NCI-H345 treated with DMSO at 0.1 percent for 48 hours (cell line): ENCODE data around the gene OOSP3.
"Not testable (repeated sequence)": the region's sequence is repeated elsewhere in the genome, so short reads cannot be mapped to it uniquely, and the experiment has no call there.

Experiments used
- DNase-seq: peaks from one replicate; lab custom pipeline; 2025; ENCODE audit not compliant: unreplicated experiment; lab: John Stamatoyannopoulos, UW

The OOSP3 gene

GRCh38 chr11:59875856-59876519 is 2.6 kb upstream of the OOSP3 start:
- no peak for DNase-seq

GRCh38 chr11:59877325-59877724 is 1.3 kb upstream of the OOSP3 start:
- no peak for DNase-seq

- DNase-seq, result no peak
Observed at GRCh38 chr11:59877784-59878183, 798 bp upstream of the OOSP3 start.

GRCh38 chr11:59879567-59879966 is 985 bp downstream of the OOSP3 start:
- DNase-seq, result no peak

GRCh38 chr11:59883597-59883996 is 5.0 kb downstream of the OOSP3 start:
- DNase-seq, result no peak

- DNase-seq, result not testable (repeated sequence)
Observed at GRCh38 chr11:59887156-59887555, 8.6 kb downstream of the OOSP3 start.

- DNase-seq, result no peak
Observed at GRCh38 chr11:59891781-59892181, 13.2 kb downstream of the OOSP3 start.

- no peak for DNase-seq
Observed at GRCh38 chr11:59894616-59895015, 16.0 kb downstream of the OOSP3 start.

- DNase-seq, result no peak
Observed at GRCh38 chr11:59898046-59898445, 19.5 kb downstream of the OOSP3 start.

GRCh38 chr11:59898650-59899049 is 20.1 kb downstream of the OOSP3 start:
- DNase-seq, result no peak

- no peak for DNase-seq
Observed at GRCh38 chr11:59899532-59899931, 20.9 kb downstream of the OOSP3 start.

GRCh38 chr11:59900366-59901126 is 22.0 kb downstream of the OOSP3 start:
- DNase-seq, result no peak

- DNase-seq, result no peak
Observed at GRCh38 chr11:59901306-59901705, 22.7 kb downstream of the OOSP3 start.

GRCh38 chr11:59903569-59903968 is 25.0 kb downstream of the OOSP3 start:
- DNase-seq, result not testable (repeated sequence)

GRCh38 chr11:59918480-59918879 is 39.9 kb downstream of the OOSP3 start:
- DNase-seq, result no peak

GRCh38 chr11:59918987-59919589 is 40.5 kb downstream of the OOSP3 start:
- peak; percentile 2 for DNase-seq

GRCh38 chr11:59923813-59924212 is 45.2 kb downstream of the OOSP3 start:
- no peak for DNase-seq

GRCh38 chr11:59931688-59932087 is 53.1 kb downstream of the OOSP3 start:
- no peak for DNase-seq

GRCh38 chr11:59938132-59938531 is 59.5 kb downstream of the OOSP3 start, which contains the start of gene OOSP1:
TSS of gene OOSP1 (plus strand) at chr11:59938432. CDS start at chr11:59938455, 23 bp downstream.
- no peak for DNase-seq

- no peak for DNase-seq
Observed at GRCh38 chr11:59938718-59939117, 60.1 kb downstream of the OOSP3 start.

GRCh38 chr11:59939482-59939881 is 60.9 kb downstream of the OOSP3 start:
- no peak for DNase-seq

GRCh38 chr11:59941091-59941490 is 62.5 kb downstream of the OOSP3 start:
- no peak for DNase-seq
